ENCODE results near the gene NAT10. TPM values are rescaled to one million over a fixed set of nuclear protein-coding genes. Genes with fewer than 3 reads are reported as not detected.

NAT10 gene
- polyA plus RNA-seq, 2 donors = 21.9 to 24.0 TPM

DNA sequence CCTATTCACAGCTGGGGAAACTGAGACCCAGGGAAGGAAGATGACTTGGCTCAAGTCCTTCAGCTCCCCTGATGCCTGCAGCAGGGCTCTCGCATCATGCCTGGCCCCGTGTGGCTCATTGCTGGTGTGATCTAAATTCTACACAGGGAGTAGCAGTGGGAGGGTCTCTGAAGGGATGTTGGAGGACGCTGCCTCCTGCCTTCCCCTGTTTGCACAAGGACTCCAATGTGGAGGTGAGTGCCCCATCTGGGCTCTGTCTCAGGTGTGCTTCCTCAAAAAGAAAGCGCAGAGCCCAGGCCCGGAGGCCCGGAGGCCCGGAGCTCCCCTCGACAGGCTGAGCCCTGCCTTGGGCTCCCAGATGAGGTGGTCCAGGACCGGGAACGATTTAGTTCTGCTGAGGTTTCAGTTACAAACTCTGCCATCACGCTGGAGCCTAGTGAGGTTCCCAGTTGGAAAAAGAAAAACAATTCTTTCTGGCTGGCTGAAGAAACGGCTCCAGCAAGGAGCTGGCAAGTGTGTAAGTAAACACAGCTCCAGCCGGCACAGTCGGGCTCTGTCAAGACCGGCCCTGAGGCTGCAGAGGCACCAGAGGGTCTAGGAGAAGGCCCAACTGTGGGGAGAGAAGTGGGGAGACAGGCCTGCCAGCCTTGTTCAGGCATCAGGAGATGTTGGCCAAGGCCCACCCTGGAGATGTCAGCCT is 49.8 kb downstream of the NAT10 start:
- Histone ChIP-seq H3K9me3 (ENCODE audit: control insufficient read depth in 2 of 2, insufficient read depth in 1 of 2, low read depth in 1 of 2, low read length in 1 of 2) (no peaks in the 10 kb centered on the region), H3K36me3 (ENCODE audit: control insufficient read depth in 2 of 2, insufficient read depth in 2 of 2, low read length in 1 of 2) (peaks cover 4 to 18% of the 10 kb centered on the region in 2 donors), H3K4me1 (ENCODE audit: control insufficient read depth in 2 of 2, insufficient read depth in 2 of 2, low read length in 1 of 2) (peaks cover 2 to 4% of the 10 kb centered on the region in 2 donors), H3K27ac (ENCODE audit: low read depth in 2 of 2, low read length in 1 of 2) (peak overlapping the region in 1 of 2 donors; percentile 56), H3K27me3 (ENCODE audit: control insufficient read depth in 1 of 2, insufficient read depth in 2 of 2, low read length in 2 of 2) (no peaks in the 10 kb centered on the region), H3K4me3 (ENCODE audit: low read depth in 1 of 2, low read length in 2 of 2) (no peak overlapping the region)
- 44 to 52% methylated on average over 15 of the region's 15 CpGs for WGBS, 2 donors

DNA sequence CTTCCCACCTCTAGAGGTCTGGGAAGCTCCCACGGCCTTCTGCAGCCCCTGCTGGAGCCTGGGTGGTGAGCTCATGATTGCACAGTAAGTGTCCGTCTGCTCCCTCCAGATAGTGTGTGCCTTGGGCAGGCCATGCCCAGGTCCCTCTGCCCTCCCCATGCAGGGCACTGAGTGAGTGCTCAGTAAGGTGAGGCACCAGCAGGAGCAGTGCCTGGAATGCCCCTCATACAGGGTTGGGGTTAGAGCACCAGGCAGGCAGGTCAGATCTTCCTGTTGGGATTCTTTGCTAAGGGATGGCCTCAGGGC is 50.3 kb downstream of the NAT10 start:
- Histone ChIP-seq H3K27me3 (ENCODE audit: control insufficient read depth in 1 of 2, insufficient read depth in 2 of 2, low read length in 2 of 2) (no peaks in the 10 kb centered on the region), H3K9me3 (ENCODE audit: control insufficient read depth in 2 of 2, insufficient read depth in 1 of 2, low read depth in 1 of 2, low read length in 1 of 2) (no peaks in the 10 kb centered on the region), H3K4me1 (ENCODE audit: control insufficient read depth in 2 of 2, insufficient read depth in 2 of 2, low read length in 1 of 2) (peaks cover 2 to 4% of the 10 kb centered on the region in 2 donors), H3K27ac (ENCODE audit: low read depth in 2 of 2, low read length in 1 of 2) (peak overlapping the region in 1 of 2 donors; percentile 56), H3K4me3 (ENCODE audit: low read depth in 1 of 2, low read length in 2 of 2) (no peak overlapping the region), H3K36me3 (ENCODE audit: control insufficient read depth in 2 of 2, insufficient read depth in 2 of 2, low read length in 1 of 2) (peaks cover 4 to 16% of the 10 kb centered on the region in 2 donors)
- WGBS, 2 donors = 58 to 63% methylated on average over 2 of the region's 2 CpGs

DNA sequence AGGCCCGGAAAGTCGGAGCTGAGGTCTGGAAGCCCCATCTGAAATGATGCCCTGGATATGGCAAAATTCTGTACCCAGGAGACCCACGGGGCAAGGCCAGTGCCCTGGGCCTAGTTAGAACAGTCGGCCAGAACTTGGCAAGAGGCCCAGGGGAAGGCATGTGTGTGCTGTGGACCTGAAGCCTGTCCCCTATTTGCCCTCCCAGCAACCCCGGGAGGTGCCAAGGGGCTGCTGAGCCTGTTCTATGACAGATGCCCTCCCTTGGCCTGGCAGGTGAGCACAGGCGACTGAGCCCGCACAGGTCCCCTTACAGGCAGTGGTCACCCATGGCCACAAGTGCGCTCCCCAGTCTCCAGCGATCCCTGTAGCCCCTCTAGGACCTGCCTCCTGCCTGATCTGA is 51.7 kb downstream of the NAT10 start:
- Histone ChIP-seq H3K9me3 (ENCODE audit: control insufficient read depth in 2 of 2, insufficient read depth in 1 of 2, low read depth in 1 of 2, low read length in 1 of 2) (no peaks in the 10 kb centered on the region), H3K4me1 (ENCODE audit: control insufficient read depth in 2 of 2, insufficient read depth in 2 of 2, low read length in 1 of 2) (peaks cover 2 to 4% of the 10 kb centered on the region in 2 donors), H3K4me3 (ENCODE audit: low read depth in 1 of 2, low read length in 2 of 2) (no peak overlapping the region), H3K36me3 (ENCODE audit: control insufficient read depth in 2 of 2, insufficient read depth in 2 of 2, low read length in 1 of 2) (peaks cover 0 to 12% of the 10 kb centered on the region in 2 donors), H3K27ac (ENCODE audit: low read depth in 2 of 2, low read length in 1 of 2) (no peak overlapping the region), H3K27me3 (ENCODE audit: control insufficient read depth in 1 of 2, insufficient read depth in 2 of 2, low read length in 2 of 2) (no peaks in the 10 kb centered on the region)
- WGBS, 2 donors = 84 to 85% methylated on average over 9 of the region's 9 CpGs

DNA sequence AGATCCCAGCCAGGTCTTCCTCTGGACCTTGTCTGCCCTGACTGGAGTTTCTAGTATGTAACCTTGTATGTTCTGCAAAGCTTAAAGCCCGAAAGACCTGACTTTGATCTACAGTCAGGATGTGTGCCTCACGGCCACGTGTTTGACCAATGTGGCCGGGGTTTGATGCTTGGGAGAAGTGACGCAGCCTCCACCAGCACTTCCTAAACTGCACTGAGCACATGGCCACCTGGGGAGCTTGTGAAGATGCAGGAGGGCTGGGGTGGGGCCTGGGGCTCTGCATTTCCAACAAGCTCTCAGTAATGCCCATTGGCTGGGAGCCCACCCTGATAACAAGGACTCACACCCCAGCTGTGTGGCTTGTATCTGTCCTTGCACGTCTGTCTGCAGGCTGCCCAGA is 53.2 kb downstream of the NAT10 start:
- H3K27ac ChIP-seq (ENCODE audit: low read depth in 2 of 2, low read length in 1 of 2) = no peak overlapping the region
- no peaks in the 10 kb centered on the region for H3K9me3 ChIP-seq (ENCODE audit: control insufficient read depth in 2 of 2, insufficient read depth in 1 of 2, low read depth in 1 of 2, low read length in 1 of 2)
- peaks cover 0 to 8% of the 10 kb centered on the region in 2 donors for H3K36me3 ChIP-seq (ENCODE audit: control insufficient read depth in 2 of 2, insufficient read depth in 2 of 2, low read length in 1 of 2)
- no peaks in the 10 kb centered on the region for H3K27me3 ChIP-seq (ENCODE audit: control insufficient read depth in 1 of 2, insufficient read depth in 2 of 2, low read length in 2 of 2)
- H3K4me1 ChIP-seq (ENCODE audit: control insufficient read depth in 2 of 2, insufficient read depth in 2 of 2, low read length in 1 of 2) = peaks cover 0 to 4% of the 10 kb centered on the region in 2 donors
- WGBS, 2 donors = 59 to 73% methylated on average over 6 of the region's 6 CpGs
- H3K4me3 ChIP-seq (ENCODE audit: low read depth in 1 of 2, low read length in 2 of 2) = no peak overlapping the region

DNA sequence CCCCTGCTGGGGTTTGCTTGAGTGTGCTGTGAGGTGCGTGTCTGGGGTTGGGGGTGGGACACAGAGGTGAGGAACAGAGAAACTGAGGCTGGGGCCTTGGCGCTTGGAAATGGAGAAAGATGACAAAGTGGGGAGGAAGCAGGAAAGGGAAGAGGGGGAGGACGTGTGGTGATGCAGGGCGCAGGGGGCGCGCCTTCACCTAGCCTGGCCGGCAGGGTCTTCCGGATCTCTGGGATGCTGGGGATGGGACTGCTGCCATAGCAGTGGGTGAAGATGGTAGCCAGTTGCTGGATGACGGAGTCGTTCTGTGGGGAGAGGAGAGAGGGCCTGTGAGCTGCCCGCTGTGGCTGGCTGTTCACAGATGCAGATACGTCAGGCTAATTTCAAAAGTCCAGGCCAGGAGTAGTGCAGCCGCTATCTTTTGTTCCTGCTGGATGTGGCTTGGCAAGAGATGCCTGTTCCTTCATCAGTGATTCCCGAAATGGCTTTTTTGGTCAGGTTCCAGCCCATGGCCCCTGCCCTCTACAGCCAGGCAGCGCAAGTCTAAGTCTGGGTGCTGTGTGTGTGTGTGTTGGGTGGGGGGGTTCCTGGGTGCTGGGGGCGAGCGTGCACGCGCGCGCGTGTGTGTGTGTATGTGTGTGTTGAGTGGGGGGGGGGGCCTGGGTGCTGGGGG is 54.8 kb downstream of the NAT10 start:
- H3K4me1 ChIP-seq (ENCODE audit: control insufficient read depth in 2 of 2, insufficient read depth in 2 of 2, low read length in 1 of 2) = peaks cover 3 to 4% of the 10 kb centered on the region in 2 donors
- WGBS, 2 donors = 80 to 85% methylated on average over 15 to 22 of the region's 22 CpGs
- H3K4me3 ChIP-seq (ENCODE audit: low read depth in 1 of 2, low read length in 2 of 2) = no peak overlapping the region

DNA sequence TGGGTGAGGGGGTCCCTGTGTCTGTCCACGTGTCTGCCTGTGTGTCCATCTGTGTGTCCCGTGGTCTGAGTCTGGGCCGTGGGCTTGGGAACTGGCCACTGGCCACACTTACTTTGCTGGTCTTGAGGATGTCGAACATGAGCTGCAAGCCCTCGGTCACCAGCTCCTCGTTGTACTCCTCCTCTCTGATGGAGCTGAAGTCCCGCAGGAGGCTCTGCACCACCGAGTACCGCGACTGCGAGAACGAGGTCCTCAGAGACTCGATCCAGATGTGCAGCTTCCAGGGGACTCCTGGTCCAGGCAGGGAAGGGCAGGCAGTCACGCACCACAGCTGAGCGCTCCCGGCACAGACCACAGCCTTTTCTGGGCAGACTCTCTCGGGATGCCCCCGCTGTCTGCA is 55.4 kb downstream of the NAT10 start:
- Histone ChIP-seq H3K4me1 (ENCODE audit: control insufficient read depth in 2 of 2, insufficient read depth in 2 of 2, low read length in 1 of 2) (peaks cover under 1 to 4% of the 10 kb centered on the region in 2 donors), H3K9me3 (ENCODE audit: control insufficient read depth in 2 of 2, insufficient read depth in 1 of 2, low read depth in 1 of 2, low read length in 1 of 2) (no peaks in the 10 kb centered on the region), H3K36me3 (ENCODE audit: control insufficient read depth in 2 of 2, insufficient read depth in 2 of 2, low read length in 1 of 2) (peaks cover 0 to 4% of the 10 kb centered on the region in 2 donors), H3K4me3 (ENCODE audit: low read depth in 1 of 2, low read length in 2 of 2) (no peak overlapping the region), H3K27ac (ENCODE audit: low read depth in 2 of 2, low read length in 1 of 2) (no peak overlapping the region), H3K27me3 (ENCODE audit: control insufficient read depth in 1 of 2, insufficient read depth in 2 of 2, low read length in 2 of 2) (no peaks in the 10 kb centered on the region)
- WGBS, 2 donors = 86 to 87% methylated on average over 18 of the region's 18 CpGs

More for the DNA sequence above, 54.8 kb downstream of the NAT10 start:
- Histone ChIP-seq H3K27me3 (ENCODE audit: control insufficient read depth in 1 of 2, insufficient read depth in 2 of 2, low read length in 2 of 2) (no peaks in the 10 kb centered on the region), H3K36me3 (ENCODE audit: control insufficient read depth in 2 of 2, insufficient read depth in 2 of 2, low read length in 1 of 2) (peaks cover 0 to 4% of the 10 kb centered on the region in 2 donors), H3K9me3 (ENCODE audit: control insufficient read depth in 2 of 2, insufficient read depth in 1 of 2, low read depth in 1 of 2, low read length in 1 of 2) (no peaks in the 10 kb centered on the region), H3K27ac (ENCODE audit: low read depth in 2 of 2, low read length in 1 of 2) (no peak overlapping the region)

DNA sequence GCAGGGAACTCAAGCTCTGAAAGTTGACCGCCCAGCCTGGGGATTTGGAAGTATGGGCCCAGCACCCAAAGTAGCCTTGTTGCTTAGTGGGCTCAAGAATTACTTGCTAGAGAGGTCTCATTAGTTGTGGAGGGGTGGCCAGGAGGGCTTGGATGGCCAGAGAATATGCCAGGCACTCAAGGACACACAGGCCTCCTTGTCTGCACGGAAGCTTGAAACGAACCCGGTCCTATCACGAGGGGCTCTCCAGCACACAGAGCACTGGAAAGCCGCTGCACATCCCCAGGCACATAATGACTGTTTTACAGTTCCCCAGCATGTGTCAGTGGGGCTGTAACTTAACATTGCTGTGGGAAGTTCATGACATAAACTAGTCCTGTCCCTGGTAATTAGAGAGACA is 55.9 kb downstream of the NAT10 start:
- Histone ChIP-seq H3K4me3 (ENCODE audit: low read depth in 1 of 2, low read length in 2 of 2) (no peak overlapping the region), H3K9me3 (ENCODE audit: control insufficient read depth in 2 of 2, insufficient read depth in 1 of 2, low read depth in 1 of 2, low read length in 1 of 2) (no peaks in the 10 kb centered on the region), H3K4me1 (ENCODE audit: control insufficient read depth in 2 of 2, insufficient read depth in 2 of 2, low read length in 1 of 2) (peaks cover 0 to 9% of the 10 kb centered on the region in 2 donors), H3K27me3 (ENCODE audit: control insufficient read depth in 1 of 2, insufficient read depth in 2 of 2, low read length in 2 of 2) (no peaks in the 10 kb centered on the region), H3K36me3 (ENCODE audit: control insufficient read depth in 2 of 2, insufficient read depth in 2 of 2, low read length in 1 of 2) (peaks cover 0 to 4% of the 10 kb centered on the region in 2 donors), H3K27ac (ENCODE audit: low read depth in 2 of 2, low read length in 1 of 2) (no peak overlapping the region)
- WGBS, 2 donors = 89 to 93% methylated on average over 6 of the region's 6 CpGs

DNA sequence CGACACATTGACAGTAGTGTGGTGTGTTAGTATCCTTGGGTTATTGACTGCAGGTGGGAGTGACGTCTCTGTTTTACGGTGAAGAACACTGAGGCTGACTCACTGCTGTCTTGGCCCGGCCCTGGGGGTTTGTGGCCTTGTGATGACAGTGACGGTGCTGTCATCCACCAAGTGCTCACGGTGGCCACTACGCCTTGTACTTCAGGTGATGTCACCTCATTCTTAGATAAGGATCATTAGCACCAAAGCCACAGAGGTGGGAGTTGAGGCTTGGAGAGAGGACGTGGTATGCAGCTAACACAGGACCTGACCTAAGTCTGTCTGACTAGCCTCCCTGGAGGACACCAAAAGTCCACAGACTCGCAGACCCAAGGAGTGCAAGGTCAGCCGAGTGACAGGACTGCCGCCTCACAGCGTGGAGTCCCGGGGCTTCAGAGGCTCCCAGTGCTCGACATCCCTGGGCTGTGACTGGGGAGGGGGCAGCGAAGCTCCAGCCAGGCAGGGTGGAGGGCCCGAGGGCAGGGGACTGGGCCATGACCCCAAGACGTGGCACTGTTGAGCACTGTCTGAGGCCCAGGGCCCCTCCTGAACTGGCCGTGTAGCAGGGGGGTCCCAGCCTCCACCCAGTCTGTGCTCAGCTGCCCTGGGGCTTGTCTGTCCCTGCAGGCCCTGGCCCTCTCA is 56.5 kb downstream of the NAT10 start:
- Histone ChIP-seq H3K27ac (ENCODE audit: low read depth in 2 of 2, low read length in 1 of 2) (no peak overlapping the region), H3K36me3 (ENCODE audit: control insufficient read depth in 2 of 2, insufficient read depth in 2 of 2, low read length in 1 of 2) (peaks cover 0 to 4% of the 10 kb centered on the region in 2 donors), H3K4me3 (ENCODE audit: low read depth in 1 of 2, low read length in 2 of 2) (no peak overlapping the region), H3K27me3 (ENCODE audit: control insufficient read depth in 1 of 2, insufficient read depth in 2 of 2, low read length in 2 of 2) (no peaks in the 10 kb centered on the region), H3K9me3 (ENCODE audit: control insufficient read depth in 2 of 2, insufficient read depth in 1 of 2, low read depth in 1 of 2, low read length in 1 of 2) (no peaks in the 10 kb centered on the region), H3K4me1 (ENCODE audit: control insufficient read depth in 2 of 2, insufficient read depth in 2 of 2, low read length in 1 of 2) (peaks cover 0 to 14% of the 10 kb centered on the region in 2 donors)
- WGBS, 2 donors = 69 to 77% methylated on average over 18 of the region's 18 CpGs

DNA sequence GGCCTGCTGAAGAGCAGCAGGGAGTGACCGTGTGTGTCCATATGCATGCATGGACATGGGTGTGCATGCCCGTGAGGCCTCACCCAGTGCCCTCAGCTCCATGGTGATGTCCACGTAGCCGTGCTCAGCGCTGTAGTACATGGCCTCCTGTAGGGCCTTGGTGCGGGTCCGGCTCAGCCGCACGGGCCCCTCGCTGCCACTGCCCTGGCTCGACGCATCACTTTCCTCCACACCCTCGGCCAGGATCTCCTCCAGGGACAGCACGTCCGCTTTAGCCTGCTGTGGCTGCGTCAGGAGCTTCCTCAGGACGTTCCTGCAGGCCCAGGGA is 57.0 kb downstream of the NAT10 start:
- H3K27me3 ChIP-seq (ENCODE audit: control insufficient read depth in 1 of 2, insufficient read depth in 2 of 2, low read length in 2 of 2) = no peaks in the 10 kb centered on the region
- no peak overlapping the region for H3K4me3 ChIP-seq (ENCODE audit: low read depth in 1 of 2, low read length in 2 of 2)
- H3K36me3 ChIP-seq (ENCODE audit: control insufficient read depth in 2 of 2, insufficient read depth in 2 of 2, low read length in 1 of 2) = peaks cover 0 to 4% of the 10 kb centered on the region in 2 donors
- peaks cover 0 to 14% of the 10 kb centered on the region in 2 donors for H3K4me1 ChIP-seq (ENCODE audit: control insufficient read depth in 2 of 2, insufficient read depth in 2 of 2, low read length in 1 of 2)
- WGBS, 2 donors = 82 to 87% methylated on average over 17 of the region's 17 CpGs
- H3K9me3 ChIP-seq (ENCODE audit: control insufficient read depth in 2 of 2, insufficient read depth in 1 of 2, low read depth in 1 of 2, low read length in 1 of 2) = no peaks in the 10 kb centered on the region
- H3K27ac ChIP-seq (ENCODE audit: low read depth in 2 of 2, low read length in 1 of 2) = no peak overlapping the region

All from esophagus (tissue), 2 donors.